Heart left ventricle (tissue), 13 donors: ENCODE results near the gene SPTB.

Source experiments
- CTCF ChIP-seq, 12 donors: fragments of 200-600 bp; sonication (generic) in 4 of 12; IDR thresholded peaks; one replicate each; pipeline versions ENCODE4 v1.5.0 to v1.8.0; 2018 to 2022; ENCODE audit warnings: antibody characterized with exemption in 12 of 12, mild to moderate bottlenecking in 5 of 12
- POLR2A ChIP-seq, 2 donors: fragments of 450-650 bp; IDR thresholded peaks; one replicate each; pipeline ENCODE4 v1.6.1; 2017; ENCODE audit warnings: antibody characterized with exemption in 2 of 2, mild to moderate bottlenecking in 2 of 2, moderate library complexity in 2 of 2
- donor health status: ischemic (EF 13 %, LVEDD 7.1; RV severe dilation, severe dysfunction).
- donor health status: DM: no; HTN: yes; CAD: no.
- donor health status: DM: no; HTN: no; CAD: no.
- donor health status: ischemic (EF 25% LVEDD 6.9; RV normal size, moderate dysfunction).
- donor health status: ischemic (EF 25% LVEDD 5.7; RV mildly dilated, moderate dysfunction).
- donor health status: ischemic (EF 35%, LVEDD 5.7; RV mildly dilated, moderate dysfunction).
- donor health status: nonischemic (EF 11% LVEDD 7.7; RV severe dilation, severe dysfunction).
- donor health status: DM: yes; HTN: yes; CAD: no.
- donor health status: PGD.
- donor health status: ischemic (EF 29% LVEDD 5.4; RV normal size, mild dysfunction).
- donor health status: nonischemic (EF 23%, LVEDD 6.1; RV moderate dilation, normal function).

DNA sequence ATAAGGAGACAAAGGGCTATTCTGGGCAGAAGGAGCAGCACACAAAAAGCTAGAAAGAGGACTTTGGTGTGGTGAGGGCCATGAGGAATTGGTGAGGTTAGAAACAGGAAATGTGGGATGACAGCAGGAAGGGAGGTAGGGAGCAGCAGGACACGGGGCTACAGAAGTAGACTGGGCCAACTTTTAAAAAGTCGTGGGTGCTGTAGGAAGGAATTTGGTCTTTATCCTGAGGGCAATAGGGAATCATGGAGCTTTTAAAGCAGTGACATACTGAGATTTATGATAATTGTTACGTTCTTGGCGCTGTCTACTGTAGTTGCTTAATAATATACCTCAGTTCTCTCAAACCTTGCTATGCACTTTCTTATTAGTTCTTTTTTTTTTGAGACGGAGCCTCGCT lies 26.3 kb upstream of the SPTB start:
- no peak for TF ChIP-seq POLR2A (IDR thresholded peaks at IDR 0.05)
- TF ChIP-seq CTCF (IDR thresholded peaks at IDR 0.05), result no peak
